Femur (tissue), 1 donor: ENCODE data around the gene HAND1.
"Not testable (repeated sequence)": the region's sequence is repeated elsewhere in the genome, so short reads cannot be mapped to it uniquely, and the experiment has no call there.

Experiments
- DNase-seq: peaks from one replicate; pipeline ENCODE4 v3.0.0-alpha.2; 2017

The HAND1 gene

DNA sequence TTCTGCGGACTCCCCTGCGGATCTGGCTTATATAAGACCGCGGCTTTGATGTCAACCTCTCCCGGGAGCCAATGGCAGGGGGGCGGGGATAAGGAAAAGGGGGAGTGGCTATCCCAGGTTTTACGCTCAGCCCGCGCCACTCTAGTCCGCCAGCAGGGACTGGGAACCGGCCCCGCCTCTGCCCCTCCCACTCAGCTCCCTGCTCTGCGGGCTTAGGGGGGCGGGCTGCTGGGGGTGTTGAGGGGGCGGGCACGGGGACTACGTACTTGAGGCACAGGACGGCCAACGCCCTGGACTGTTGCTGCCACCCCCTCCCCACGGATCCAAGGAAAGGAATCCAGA lies at the start of gene HAND1:
HAND1 (minus strand) TSS at position 4 of the 342 bp plus-strand sequence. CDS start 219 bp downstream, outside the sequence.
- DNase-seq, result no peak

DNA sequence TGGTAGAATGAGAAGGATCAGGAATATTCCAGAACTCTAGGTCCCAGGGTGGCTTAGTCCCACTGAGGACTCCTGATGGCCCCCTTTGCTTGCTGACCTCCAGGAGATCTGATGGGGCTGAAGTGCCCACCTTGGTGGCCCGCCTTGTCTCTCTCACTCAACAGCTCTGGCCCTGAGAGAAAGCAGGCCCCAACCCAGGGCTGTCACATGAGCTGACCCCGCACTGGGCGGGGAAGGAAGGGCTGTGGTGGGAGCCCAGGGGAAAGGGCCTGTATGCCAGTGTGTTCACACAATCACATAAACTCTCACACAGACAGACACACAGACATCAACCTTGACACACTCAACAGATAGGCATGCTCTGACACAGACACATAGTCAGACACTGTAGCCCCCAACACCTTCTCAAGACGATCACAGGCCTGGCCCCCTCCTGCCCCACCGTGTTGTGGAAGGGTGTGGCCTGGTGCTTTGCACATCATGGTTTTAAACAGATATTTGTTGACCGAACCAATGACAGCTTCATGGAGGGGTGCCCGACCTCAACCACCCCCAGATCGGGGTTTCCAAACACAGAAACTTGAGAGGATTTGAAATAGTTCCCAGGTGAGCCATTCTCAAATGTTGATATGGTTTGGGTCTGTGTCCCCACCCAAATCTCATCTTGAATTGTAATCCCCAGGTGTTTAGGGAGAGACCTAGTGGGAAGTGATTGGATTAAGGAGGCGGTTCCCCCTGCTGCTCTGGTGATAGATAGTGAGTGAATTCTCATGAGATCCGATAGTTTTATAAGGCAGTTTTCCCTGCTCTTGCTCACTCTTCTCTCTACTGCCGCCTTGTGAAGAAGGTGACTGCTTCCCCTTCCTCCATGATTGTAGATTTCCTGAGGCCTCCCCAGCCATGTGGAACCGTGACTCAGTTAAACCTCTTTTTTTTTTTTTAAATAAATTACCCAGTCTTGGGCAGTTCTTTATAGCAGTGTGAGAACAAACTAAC lies 48.5 kb upstream of the HAND1 start:
- DNase-seq, result no peak

DNA sequence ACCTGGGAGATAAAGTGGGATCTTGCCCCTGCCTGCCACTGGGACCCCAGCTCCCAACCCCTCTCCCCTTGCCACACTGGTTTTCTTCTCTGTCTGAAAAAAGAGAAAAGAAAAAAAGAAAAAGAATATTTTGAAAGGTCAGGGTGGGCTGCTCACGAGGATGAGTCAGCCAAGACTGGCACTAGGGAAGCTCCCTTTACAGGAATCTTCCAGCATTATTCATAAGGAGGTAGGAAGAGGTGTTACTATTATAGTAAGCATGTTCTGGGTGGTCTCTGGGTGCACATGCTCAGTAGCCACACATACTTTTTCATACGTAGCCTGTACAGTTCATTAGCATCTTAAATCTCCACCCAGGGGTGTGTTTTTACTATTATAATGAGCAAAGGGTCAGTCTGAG lies 46.8 kb upstream of the HAND1 start:
- DNase-seq, result no peak

DNA sequence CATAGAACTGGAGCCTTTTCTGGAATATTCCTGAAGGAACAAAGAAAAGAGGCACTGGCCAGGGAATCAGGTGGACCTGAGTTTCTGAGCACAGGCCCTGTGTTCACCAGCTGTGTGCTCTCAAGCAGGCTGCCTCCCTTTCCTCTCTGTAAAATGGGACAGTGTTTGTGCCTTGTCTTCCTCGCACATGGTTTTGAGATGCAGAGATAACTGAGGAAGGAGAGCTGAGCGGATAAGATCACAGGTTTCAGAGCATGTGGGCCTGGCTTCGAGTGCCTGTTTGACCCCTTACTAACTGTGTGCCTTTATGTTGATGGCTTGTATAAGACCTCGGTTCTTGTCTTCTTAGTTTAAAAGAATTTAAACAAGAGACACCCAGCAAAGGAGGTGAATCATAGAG lies 46.2 kb upstream of the HAND1 start:
- DNase-seq, result no peak

DNA sequence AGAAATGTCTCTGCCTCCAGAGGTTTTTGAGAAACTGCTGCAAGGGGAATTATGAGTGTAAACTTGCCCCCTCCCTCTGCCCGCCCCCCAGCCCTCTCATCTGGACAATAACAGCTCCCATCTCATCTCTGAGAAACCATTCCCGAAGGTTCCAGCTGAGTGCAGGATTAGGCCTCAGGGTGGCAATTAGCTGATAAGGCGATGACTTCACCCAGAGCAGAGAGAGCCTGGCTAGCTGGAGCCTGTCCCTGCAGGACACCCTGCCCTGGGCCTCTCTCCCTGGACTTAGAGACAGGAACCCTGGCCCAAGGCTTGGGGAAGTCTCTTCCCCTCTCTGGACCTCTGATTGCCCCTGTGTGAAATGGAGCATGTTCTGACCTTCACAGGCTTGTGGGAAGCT lies 45.7 kb upstream of the HAND1 start:
- no peak for DNase-seq

DNA sequence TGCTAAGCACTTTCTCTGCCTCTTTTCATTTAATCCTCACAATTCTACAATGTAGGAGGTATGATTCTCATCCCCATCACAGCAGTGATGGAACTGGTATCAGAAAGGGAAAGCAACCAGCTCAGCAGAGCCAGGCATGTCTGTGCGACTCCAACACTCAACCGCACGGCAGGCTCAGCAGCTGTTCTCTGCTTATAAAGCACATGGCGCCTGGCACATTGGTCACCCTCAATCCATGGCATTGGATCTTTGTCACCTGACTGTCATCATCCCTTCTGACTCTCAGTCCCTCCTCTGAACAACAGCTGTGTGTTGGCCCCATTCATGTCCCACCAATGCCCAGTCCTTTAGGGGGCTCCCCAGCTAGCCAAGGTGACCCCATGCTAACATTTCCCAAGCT lies 45.1 kb upstream of the HAND1 start:
- DNase-seq, result no peak

DNA sequence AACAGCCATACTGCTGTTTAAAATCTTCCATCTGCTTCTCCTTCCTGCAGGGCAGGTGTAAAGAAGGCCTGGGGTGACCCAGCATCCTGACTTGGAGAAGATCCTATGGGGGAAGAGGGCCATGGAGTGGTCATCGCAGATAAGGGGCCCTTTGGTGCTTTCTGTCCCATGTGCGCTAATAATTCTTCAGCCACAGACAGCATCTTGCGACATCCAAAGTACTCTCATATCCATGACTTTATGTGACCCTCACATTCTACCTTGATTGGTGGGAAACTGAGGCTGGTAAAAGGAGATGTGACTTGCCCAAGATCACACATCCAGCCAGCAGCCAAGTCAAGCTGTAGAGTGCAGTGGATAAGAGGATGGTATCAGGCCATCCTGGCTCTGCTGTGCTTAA lies 44.3 kb upstream of the HAND1 start:
- DNase-seq, result no peak

DNA sequence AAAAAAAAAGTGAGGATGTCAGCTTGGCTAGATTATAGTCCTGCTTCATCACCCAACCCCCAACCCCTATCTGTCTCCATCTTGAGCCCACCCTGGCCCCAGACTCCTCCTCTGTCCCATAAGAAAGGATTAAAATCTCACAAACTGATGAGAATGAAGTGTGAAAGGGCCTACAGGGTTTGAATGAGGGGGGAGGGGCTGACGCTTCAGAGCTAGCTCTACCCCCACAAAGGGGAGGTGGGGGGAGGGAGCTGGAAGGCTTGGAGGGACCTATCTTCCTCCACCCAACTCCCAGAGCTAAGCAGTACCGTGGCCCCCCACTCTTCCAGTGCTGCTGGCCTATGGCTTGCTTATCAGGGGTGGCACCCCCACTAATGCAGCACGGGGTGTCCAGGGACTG lies 43.7 kb upstream of the HAND1 start:
- no peak for DNase-seq

DNA sequence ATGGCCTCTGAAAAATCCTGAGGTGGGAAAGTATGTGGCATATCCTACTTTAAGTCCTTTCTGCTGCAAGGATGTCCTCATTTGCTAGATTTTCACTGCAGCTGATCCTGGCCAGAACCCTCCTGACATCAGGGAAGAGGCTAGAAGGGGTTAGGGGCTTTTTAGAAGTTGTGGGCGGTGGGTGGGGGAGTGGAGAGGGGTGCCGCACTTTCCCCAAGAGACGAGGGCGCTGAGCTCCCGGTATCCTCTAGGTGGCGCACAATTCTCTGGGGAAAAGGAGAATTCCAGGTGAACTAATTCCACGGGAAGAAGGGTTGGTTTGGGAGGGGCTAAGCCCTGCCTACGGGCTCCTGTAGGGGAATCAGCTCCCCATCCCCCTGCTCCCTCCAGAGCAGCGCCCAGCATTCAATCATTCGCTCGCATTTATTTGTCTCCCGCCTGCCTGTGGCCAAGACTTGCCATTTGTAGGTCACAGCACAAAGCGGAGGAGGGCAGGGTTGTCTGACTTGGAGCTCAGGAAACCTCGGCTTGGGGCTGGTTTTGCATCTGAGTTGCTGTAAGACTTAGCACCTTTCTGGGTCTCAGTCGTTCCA lies 42.9 kb upstream of the HAND1 start:
- no peak for DNase-seq

DNA sequence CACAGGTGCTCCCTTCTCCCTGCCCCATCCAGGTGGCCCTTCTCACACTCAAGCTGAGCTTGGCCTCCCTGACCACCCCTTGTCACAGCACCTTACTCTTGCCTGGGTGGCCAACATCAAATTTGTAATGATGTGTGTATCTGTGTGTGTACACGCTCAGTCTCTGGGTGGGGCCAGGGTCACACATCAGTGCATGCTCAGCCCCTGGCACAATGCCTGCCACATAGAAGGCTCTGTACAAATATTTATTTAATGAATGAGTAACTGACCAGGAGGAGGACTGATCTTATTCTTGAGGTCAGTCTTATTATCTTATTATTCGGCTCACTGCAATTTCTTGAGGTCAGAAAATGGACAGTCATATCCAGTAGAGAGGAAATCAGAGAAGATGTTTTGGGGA lies 41.3 kb upstream of the HAND1 start:
- no peak for DNase-seq

DNA sequence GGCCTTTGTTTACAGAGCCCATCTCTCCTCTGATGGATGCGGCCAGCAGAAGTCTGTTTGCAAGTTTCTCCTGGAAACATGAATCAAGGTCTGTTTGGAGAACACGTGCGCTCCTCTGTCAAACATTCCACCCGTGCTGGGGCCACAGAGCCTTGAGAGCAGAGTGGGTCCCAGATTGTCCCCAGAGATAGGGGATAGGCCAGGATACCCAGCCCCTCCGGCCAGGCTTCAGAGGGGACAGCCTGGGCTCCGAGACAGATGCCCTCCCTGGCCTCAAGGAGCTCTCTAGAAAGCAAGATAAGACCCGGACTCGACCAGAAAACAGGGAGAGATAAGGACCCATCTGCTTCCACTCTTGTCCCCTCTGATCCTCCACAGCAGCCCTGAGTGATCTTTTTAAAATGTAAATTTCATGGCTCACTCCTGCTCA lies 40.4 kb upstream of the HAND1 start:
- no peak for DNase-seq

DNA sequence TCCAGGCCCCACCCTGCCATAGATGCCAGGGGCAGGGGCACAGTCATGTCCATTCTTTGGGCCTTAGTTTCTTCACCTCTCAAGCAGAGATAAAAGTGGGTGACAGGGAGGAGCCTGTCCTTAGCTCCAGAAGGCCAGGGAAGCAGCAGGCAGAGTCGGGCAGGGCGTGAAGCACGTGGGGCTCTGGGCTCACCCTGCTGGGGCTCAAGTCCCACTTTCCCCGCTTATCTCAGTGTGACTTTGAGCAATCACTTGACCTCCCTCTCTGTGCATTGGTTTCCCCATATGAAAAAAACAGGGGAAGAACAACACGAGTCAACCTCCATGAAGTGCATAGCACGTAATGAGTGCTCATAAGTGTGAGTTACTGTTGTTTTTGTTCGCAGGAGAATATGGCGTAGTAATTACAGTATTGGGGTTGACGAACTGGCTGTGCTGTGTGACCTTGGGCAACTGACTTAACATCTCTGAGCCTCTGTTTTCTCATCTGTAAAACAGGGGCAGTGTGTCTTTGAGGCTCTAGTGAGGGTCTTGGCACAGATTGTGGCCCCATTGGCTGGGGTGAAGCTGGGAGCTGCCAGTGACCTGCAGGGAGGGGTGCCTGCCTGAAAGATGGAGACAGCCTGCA lies 39.9 kb upstream of the HAND1 start:
- no peak for DNase-seq

DNA sequence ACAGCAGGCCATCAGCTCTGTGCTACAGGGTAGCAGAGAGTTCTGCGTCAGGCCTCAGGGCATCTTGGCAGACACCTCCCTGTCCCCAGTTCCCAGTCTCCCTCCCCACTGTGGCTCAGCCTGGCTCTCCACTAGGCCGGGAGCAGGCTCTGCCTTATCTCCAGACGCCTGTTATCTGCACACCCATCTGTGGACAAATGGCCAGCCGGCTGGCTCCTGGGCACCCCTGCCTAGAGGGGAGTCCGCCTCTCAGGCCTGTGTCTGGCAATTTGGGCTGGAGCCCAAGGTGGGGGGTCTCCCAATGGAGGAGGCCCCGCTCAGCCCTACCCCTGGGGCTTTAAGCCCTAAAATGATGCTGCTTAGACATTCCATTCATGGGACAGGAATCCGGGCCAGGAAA lies 39.2 kb upstream of the HAND1 start:
- no peak for DNase-seq

DNA sequence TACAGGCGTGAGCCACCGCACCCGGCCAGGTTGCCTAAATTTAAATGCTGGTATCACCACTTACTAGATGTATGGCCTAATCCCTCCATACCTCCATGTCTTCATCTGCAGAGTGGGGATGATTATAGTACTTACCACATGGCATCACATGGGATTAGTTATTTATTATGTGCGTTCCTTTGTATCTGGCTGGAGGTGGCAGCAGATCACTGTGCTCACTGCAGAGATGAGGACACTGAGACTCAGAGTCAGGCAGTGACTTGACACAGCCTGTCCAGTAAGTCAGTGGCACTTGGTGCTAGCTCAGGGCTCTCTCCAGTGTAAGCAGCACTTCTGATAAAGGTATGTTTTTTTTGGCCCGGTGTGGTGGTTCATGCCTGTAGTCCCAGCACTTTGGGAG lies 38.4 kb upstream of the HAND1 start:
- no peak for DNase-seq

DNA sequence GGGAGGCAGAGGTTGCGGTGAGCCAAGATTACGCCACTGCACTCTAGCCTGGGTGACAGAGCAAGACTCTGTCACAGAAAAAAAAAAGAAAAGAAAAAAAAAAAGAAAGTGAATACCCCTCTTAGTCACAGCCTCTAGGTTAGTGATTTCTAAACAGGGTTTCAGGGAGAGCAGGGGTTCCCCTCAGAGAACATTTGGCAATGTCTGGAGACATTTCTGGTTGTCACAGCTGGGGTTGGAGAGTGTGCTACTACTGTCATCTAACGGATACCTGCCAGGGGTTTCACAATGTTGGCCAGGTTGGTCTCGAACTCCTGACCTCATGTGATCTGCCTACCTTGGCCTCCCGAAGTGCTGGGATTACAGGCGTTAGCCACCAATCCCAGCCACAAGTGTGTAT lies 37.5 kb upstream of the HAND1 start:
- DNase-seq, result not testable (repeated sequence)

DNA sequence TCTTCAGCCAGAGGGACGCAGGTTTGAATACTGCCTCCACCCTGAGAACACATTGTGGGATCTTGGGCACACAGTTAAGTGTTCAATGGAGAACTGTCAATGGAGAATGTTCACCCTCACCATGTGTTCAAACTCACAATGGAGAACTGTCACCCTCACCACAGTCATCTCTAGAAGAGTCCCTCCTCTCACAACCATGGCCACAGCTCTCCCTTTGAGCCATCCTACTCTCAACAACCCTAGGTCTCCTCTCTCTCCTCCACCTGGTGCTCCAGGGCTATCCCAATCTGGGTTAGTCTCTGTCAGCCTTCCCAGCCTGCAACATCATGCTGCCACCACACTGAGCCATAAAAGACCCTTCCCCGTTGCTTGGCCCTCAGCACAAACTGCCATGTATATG lies 36.3 kb upstream of the HAND1 start:
- DNase-seq, result no peak

DNA sequence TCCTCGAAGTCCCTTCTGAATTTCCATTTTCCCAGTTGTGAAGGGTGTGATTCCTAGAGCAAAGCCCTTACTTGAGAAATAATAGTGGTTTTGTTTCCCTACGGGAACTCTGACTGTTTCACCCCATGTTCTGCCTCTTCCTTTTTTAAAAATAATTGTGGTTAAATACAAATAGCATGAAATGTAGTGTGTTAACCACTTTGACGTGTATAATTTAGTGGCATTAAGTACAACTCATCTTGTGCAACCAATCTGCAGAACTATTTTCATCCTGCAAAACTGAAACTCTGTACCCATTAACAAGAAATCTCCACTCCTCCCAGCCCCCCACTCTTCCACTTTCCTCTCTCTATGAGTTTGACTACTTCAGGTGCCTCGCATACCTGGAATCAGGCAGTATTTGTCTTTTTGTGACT lies 35.6 kb upstream of the HAND1 start:
- no peak for DNase-seq

DNA sequence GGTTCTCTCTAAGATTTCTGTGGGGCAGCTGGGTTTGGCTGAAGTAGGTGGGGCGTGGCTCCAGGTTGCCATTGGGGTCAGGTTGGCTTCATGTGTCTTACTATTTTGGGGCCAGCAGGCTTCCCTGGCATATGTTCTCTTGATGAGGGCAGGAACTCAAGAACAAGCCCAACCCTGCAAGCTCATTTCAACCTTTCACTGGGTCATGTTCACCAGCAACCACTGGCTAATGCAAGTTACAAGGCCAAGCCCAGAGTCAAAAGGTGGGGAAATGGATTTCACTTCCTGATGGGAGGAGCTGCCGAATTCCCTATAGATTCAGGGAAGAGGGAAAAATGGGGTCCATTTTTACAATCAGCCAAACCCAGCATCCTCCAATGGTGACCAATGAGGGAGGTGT lies 34.0 kb upstream of the HAND1 start:
- DNase-seq, result no peak

DNA sequence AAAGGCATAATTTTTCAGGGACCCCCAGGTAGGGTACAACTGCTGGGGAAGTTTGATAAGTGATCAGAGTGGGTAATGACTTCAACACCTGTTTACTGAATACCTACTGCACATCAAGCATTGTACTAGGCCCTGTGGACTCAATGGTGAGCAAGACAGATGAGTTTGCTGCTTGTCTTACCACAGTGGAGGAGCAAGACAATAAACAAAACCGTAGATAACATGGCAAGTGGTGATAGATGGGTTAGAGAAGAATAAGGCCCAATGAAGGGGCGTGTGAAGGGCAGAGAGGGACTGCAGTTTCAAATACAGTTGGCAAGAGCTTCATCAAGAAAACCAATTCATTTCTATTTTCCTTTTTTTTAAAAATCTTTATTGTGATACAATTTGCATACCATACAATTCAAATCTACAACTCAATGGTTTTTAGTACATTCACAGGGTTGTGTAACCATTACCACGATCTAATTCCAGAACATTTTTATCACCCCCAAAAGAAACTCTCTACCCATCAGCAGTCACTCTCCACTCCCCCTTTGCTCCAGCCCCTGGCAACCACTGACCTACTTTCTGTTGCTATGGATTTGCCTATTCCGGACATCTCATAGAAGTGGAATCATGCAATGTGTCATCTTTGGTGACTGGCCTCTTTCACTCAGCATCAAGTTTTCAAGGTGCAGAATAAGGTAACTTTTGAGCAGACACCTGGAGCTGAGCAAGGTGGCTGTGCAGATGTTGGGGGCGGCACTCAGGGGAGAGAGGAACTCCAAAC lies 31.9 kb upstream of the HAND1 start:
- DNase-seq, result no peak

DNA sequence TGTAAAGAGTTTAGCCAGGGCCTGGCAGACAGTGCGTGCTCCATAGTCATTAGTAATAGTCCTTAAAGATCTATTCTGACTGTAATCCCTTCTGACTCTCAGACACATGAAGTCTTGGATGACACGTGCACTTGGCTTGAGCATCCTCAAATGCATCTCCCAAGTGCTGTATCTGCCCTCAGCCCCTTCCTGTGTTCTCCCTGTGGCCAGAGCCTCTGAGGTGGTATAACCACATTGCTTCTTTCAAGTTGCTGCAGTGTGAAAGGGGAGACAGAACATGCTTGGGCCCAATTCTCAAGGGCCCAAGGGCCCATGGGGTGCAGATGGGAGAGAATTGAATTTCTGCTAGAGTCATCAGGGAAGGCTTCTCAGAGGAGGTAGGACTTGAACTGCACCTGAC lies 30.1 kb upstream of the HAND1 start:
- DNase-seq, result no peak

DNA sequence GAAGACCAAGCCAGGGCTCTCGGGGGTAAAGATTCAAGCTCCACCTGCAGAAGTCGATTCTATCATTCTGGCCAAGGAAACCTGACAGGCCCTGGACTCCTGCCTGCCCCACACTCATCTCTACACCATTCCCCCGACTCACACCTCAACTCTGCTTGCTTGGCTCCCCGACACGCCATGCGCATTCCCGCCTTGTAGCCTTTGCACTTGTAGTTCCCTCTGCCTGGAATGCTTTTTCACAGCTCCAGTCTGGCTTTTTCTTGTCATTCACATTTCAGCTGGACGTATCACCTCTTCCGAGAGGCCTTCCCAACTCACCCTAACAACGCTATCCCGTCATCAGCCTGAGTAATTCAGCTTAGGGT lies 28.7 kb upstream of the HAND1 start:
- DNase-seq, result no peak

DNA sequence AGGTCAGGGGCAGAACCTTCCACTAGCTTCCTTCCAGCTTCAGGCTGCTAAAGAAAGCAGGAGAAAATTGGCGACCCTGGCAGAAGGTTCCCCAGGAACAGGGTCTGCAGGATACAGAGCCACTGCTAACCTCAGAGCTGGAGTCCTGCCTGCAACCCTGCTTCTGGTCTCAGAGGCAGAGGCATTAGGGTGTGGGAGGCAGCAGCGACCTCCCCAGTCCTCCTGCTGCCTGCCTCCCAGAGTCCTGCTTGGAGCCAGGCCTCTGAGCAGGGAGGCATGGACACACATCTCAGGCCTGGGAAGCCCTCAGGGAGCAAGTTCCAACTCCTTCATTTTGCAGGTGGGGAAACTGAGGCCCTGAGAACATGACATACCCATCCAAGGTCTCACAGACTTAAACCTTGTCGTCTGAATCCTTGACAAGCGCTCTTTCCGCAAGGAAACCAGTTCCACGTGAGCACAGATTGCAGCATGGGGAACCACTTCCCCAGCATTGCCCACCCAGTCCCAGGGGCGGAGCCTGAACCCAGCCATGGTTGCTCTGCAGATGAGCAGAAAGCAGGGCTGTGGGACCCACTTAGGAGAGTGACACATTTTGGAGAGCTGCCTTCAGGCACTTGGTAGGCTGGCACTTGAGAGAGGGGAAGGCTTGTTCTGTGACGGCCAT lies 28.2 kb upstream of the HAND1 start:
- no peak for DNase-seq

DNA sequence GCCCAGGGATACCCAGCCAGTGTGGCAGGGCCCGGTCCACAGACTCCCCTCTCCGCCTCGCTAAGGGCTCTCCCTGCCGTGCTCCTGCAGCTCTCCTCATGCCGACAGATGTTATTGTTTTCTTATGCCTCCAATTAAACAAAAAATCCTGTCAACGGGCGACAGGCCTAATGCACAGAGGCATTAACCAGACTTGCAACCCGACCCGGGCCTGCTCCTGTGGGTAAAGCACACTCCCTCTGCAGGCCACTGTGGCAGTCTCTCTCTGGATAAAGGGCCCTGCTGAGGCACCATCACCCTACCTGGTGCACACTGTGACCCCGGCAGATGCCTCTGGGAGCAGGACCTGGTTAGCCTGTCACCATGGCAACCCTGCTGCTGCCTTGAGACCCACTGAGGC lies 27.5 kb upstream of the HAND1 start:
- DNase-seq, result no peak
